CD14-positive monocyte (primary cell): ENCODE results near the gene UBQLN1. TPM values are rescaled to one million over a fixed set of nuclear protein-coding genes. Genes with fewer than 3 reads are reported as not detected.
"Not testable (repeated sequence)": the region's sequence is repeated elsewhere in the genome, so short reads cannot be mapped to it uniquely, and the experiment has no call there.

Experiments used
- DNase-seq, 3 donors: peaks; one replicate each; pipeline ENCODE4 v3.0.0-alpha.2; 2011 to 2022
- H2AFZ ChIP-seq: 2 replicates; pipeline ENCODE4 v1.6.0; 2012; ENCODE audit warnings: mild to moderate bottlenecking, low read depth, low read length, inconsistent platforms; ENCODE audit not compliant: insufficient read depth, poor library complexity, severe bottlenecking
- H3K27ac ChIP-seq, 2 donors: 1 replicate in 1 of 2; 2 replicates in 1 of 2; pipeline ENCODE4 v1.5.1; 2012 to 2013; ENCODE audit warnings: low read length in 2 of 2, control low read depth in 1 of 2, inconsistent platforms in 1 of 2, low read depth in 1 of 2, mild to moderate bottlenecking in 1 of 2
- H3K27me3 ChIP-seq, 2 donors: one replicate each; pipeline versions ENCODE4 v1.6.0 to v1.6.1; 2011 to 2013; ENCODE audit warnings: low read length in 2 of 2; ENCODE audit not compliant: control insufficient read depth in 2 of 2, insufficient read depth in 2 of 2
- H3K36me3 ChIP-seq, 2 donors: replicated peaks in 1 of 2; 1 replicate in 1 of 2; 2 replicates in 1 of 2; pipeline versions ENCODE4 v1.5.1 to v1.6.1; 2012 to 2013; ENCODE audit warnings: low read length in 2 of 2, control low read depth in 1 of 2, inconsistent platforms in 1 of 2, mild to moderate bottlenecking in 1 of 2; ENCODE audit not compliant: insufficient read depth in 2 of 2, control insufficient read depth in 1 of 2
- H3K4me1 ChIP-seq, 2 donors: 1 replicate in 1 of 2; 2 replicates in 1 of 2; pipeline versions ENCODE4 v1.5.1 to v1.6.1; 2012 to 2013; ENCODE audit warnings: low read length in 2 of 2, control low read depth in 1 of 2, inconsistent platforms in 1 of 2, mild to moderate bottlenecking in 1 of 2, moderate library complexity in 1 of 2; ENCODE audit not compliant: insufficient read depth in 2 of 2, control insufficient read depth in 1 of 2
- H3K4me2 ChIP-seq: replicated peaks from 2 replicates; pipeline ENCODE3; 2012; ENCODE audit warnings: low read length, moderate library complexity, mild to moderate bottlenecking; ENCODE audit not compliant: poor library complexity, severe bottlenecking; ENCODE audit errors: extremely low read depth
- H3K4me3 ChIP-seq, 3 experiments: fragments of 200-600 bp in 1 of 3; sonication (generic) in 1 of 3; replicated peaks in 1 of 3; 1 replicate in 2 of 3; 2 replicates in 1 of 3; pipeline ENCODE4 v1.5.1; 2011 to 2013; ENCODE audit warnings: low read length in 3 of 3, mild to moderate bottlenecking in 3 of 3, control low read depth in 2 of 3, low read depth in 2 of 3, inconsistent platforms in 1 of 3, moderate library complexity in 1 of 3
- H3K79me2 ChIP-seq: 2 replicates; pipeline ENCODE4 v1.6.0; 2012; ENCODE audit warnings: mild to moderate bottlenecking, control low read depth, inconsistent platforms, low read length, moderate library complexity; ENCODE audit not compliant: insufficient read depth
- H3K9ac ChIP-seq: 2 replicates; pipeline ENCODE4 v1.6.0; 2017; ENCODE audit warnings: low read length, mild to moderate bottlenecking; ENCODE audit not compliant: insufficient read depth, poor library complexity, severe bottlenecking
- H3K9me3 ChIP-seq, 2 donors: replicated peaks in 1 of 2; 1 replicate in 1 of 2; 2 replicates in 1 of 2; pipeline versions ENCODE4 v1.5.1 to v1.6.1; 2012 to 2013; ENCODE audit warnings: low read length in 2 of 2, control low read depth in 1 of 2; ENCODE audit not compliant: control insufficient read depth in 1 of 2, insufficient read depth in 1 of 2
- H4K20me1 ChIP-seq: 2 replicates; pipeline ENCODE4 v1.6.0; 2012; ENCODE audit warnings: mild to moderate bottlenecking, low read length, control low read depth, moderate library complexity; ENCODE audit not compliant: insufficient read depth
- H3K27ac Mint-ChIP-seq, 7 donors: one replicate each; pipeline ENCODE4 v1.8.0; 2020; ENCODE audit warnings: mild to moderate bottlenecking in 7 of 7, mixed read lengths in 7 of 7, moderate library complexity in 6 of 7, inconsistent platforms in 2 of 7
- H3K27me3 Mint-ChIP-seq, 3 donors: one replicate each; pipeline ENCODE4 v1.8.0; 2021 to 2022; ENCODE audit warnings: low read depth in 3 of 3, mild to moderate bottlenecking in 3 of 3, mixed read lengths in 3 of 3, moderate library complexity in 3 of 3, inconsistent platforms in 1 of 3
- H3K36me3 Mint-ChIP-seq, 2 donors: one replicate each; pipeline ENCODE4 v1.8.0; 2020; ENCODE audit warnings: mixed read lengths in 2 of 2, inconsistent platforms in 1 of 2, mild to moderate bottlenecking in 1 of 2
- H3K4me1 Mint-ChIP-seq: one replicate; pipeline ENCODE4 v1.8.0; 2020; ENCODE audit warnings: mild to moderate bottlenecking, mixed read lengths
- H3K4me3 Mint-ChIP-seq, 2 donors: one replicate each; pipeline ENCODE4 v1.8.0; 2020; ENCODE audit warnings: mild to moderate bottlenecking in 2 of 2, mixed read lengths in 2 of 2, moderate library complexity in 1 of 2
- H3K9me3 Mint-ChIP-seq, 7 donors: one replicate each; pipeline ENCODE4 v1.8.0; 2020 to 2022; ENCODE audit warnings: mixed read lengths in 7 of 7, mild to moderate bottlenecking in 6 of 7, moderate library complexity in 6 of 7, inconsistent platforms in 2 of 7
- CTCF ChIP-seq: fragments of 200-600 bp; IDR thresholded peaks from one replicate; pipeline ENCODE4 v1.8.0; 2022; ENCODE audit warnings: antibody characterized with exemption, mild to moderate bottlenecking
- WGBS: methylation state at CpG from one replicate; pipeline ENCODE4 v1.1.5; 2013; ENCODE audit warnings: missing lambda C conversion rate; ENCODE audit not compliant: insufficient coverage; 5-methylcytosine and 5-hydroxymethylcytosine counted together
- intact Hi-C, 2 donors: fragments of 100-400 bp; cut with micrococcal nuclease; formaldehyde crosslinking; loops; one replicate each; pipeline versions ENCODE4 v1.15.0 to v1.15.1; 2023
- polyA plus RNA-seq, 3 donors: library from polyadenylated mRNA; depleted of rRNA in 1 of 3; unstranded in 2 of 3; stranded (reverse) in 1 of 3; fragments of 300-500 nt in 2 of 3; fragments of >200 nt in 1 of 3; fragmentation: Illumina TruSeq in 2 of 3; gene quantifications; 1 replicate in 2 of 3; 2 replicates in 1 of 3; pipeline ENCODE4 v1.2.3, GENCODE V29; 2012 to 2021

UBQLN1 gene
- polyA plus RNA-seq, 3 donors: 45.9 to 52.9 (median 46.9) TPM

GRCh38 chr9:83733739-83734138, 26.0 kb upstream of the UBQLN1 start:
- H3K9me3 Mint-ChIP-seq: peaks cover 0 to 7% (median 4%) of the 10 kb centered on the region in 7 donors
- peaks cover 0 to 2% of the 10 kb centered on the region in 2 donors for H3K36me3 Mint-ChIP-seq
- Histone ChIP-seq H3K27me3 (no peaks in the 10 kb centered on the region), H3K4me3 (no peak overlapping the region), H3K4me2 (no peak overlapping the region), H3K79me2 (no peaks in the 10 kb centered on the region), H2AFZ (no peak overlapping the region), H3K27ac (no peak overlapping the region), H3K9ac (no peak overlapping the region), H3K9me3 (no peaks in the 10 kb centered on the region), H4K20me1 (no peaks in the 10 kb centered on the region), H3K4me1 (no peaks in the 10 kb centered on the region), H3K36me3 (no peaks in the 10 kb centered on the region)
- DNase-seq: no peak
- H3K27ac Mint-ChIP-seq: no peak overlapping the region
- H3K4me3 Mint-ChIP-seq: no peak overlapping the region
- H3K4me1 Mint-ChIP-seq: no peaks in the 10 kb centered on the region
- WGBS: no CpG with 5 or more reads among the region's 4 CpGs
- intact Hi-C loops: no loop called here
- no peak for TF ChIP-seq CTCF
- peaks cover 0 to 1% (median 0%) of the 10 kb centered on the region in 3 donors for H3K27me3 Mint-ChIP-seq

- no CpG with 5 or more reads among the region's 22 CpGs for WGBS
- intact Hi-C loops, H3K9me3 ChIP-seq: not testable (repeated sequence)
These were observed 21.0 kb upstream of the UBQLN1 start for GRCh38 chr9:83728591-83729368.

More at GRCh38 chr9:83728591-83729368, 21.0 kb upstream of the UBQLN1 start:
- not testable (repeated sequence) for H2AFZ ChIP-seq, DNase-seq, H3K27me3 Mint-ChIP-seq, H3K79me2 ChIP-seq, H3K27ac ChIP-seq, H3K4me3 Mint-ChIP-seq, H3K27me3 ChIP-seq, H3K9ac ChIP-seq, H3K27ac Mint-ChIP-seq, H3K4me2 ChIP-seq, H4K20me1 ChIP-seq, H3K36me3 Mint-ChIP-seq, H3K4me3 ChIP-seq, H3K36me3 ChIP-seq, H3K4me1 Mint-ChIP-seq, H3K4me1 ChIP-seq
- H3K9me3 Mint-ChIP-seq: peaks cover under 1 to 15% (median 4%) of the 10 kb centered on the region in 7 donors
